Measurements from ENCODE around the gene SMPDL3B.

GRCh38 chr1:27951396-27951795, 16.6 kb downstream of the SMPDL3B start:
- TF ChIP-seq POLR2A (IDR thresholded peaks at IDR 0.05; ENCODE audit: low read length) (no peak), GATA1 (IDR thresholded peaks at IDR 0.05; ENCODE audit: low read depth, low read length) (no peak)
